PC-9 (cell line): ENCODE data around the gene GSE1. TPM values are rescaled to one million over a fixed set of nuclear protein-coding genes. Genes with fewer than 3 reads are reported as not detected.
A peak's percentile ranks its signal among the peaks of the same experiment; 100 is the strongest.

Source experiments
- BruUV-seq: library from RNA; stranded (reverse); fragments of 400-500 nt; replicated peaks from 2 replicates; lab custom pipeline; 2021; lab: Mats Ljungman, UMichigan
- CTCF ChIA-PET: fragments of 300-600 bp; sonication (Branson Sonifier 250); formaldehyde crosslinking; loops from one replicate; lab custom pipeline; 2022; ENCODE audit warnings: antibody characterized with exemption; lab: Charles Lee
- POLR2A ChIA-PET: fragments of 300-600 bp; sonication (Branson Sonifier 250); formaldehyde crosslinking; loops from one replicate; lab custom pipeline; 2022; ENCODE audit warnings: antibody characterized with exemption; ENCODE audit not compliant: unreplicated experiment; lab: Charles Lee
- DNase-seq, 2 experiments: peaks; one replicate each; pipeline versions ENCODE4 v3.0.0 to v3.0.0-alpha.2; 2015 to 2022; ENCODE audit warnings: mixed read lengths in 1 of 2
- H2AFZ ChIP-seq: fragments of 200-600 bp; sonication (generic); 2 replicates; pipeline ENCODE4 v1.8.1; 2017; ENCODE audit warnings: antibody characterized with exemption
- H3F3A ChIP-seq: fragments of 200-600 bp; sonication (generic); 2 replicates; pipeline ENCODE4 v1.8.1; 2017; ENCODE audit warnings: antibody characterized with exemption, mild to moderate bottlenecking, low read depth; ENCODE audit not compliant: insufficient read depth
- H3K27ac ChIP-seq: fragments of 200-600 bp; sonication (generic); 2 replicates; pipeline ENCODE4 v1.6.1; 2016; ENCODE audit warnings: mixed run types
- H3K27me3 ChIP-seq: fragments of 200-600 bp; sonication (generic); 2 replicates; pipeline ENCODE4 v1.6.1; 2016; ENCODE audit warnings: low read depth, mixed run types; ENCODE audit not compliant: insufficient read depth
- H3K36me3 ChIP-seq: fragments of 200-600 bp; sonication (generic); 2 replicates; pipeline ENCODE4 v1.6.1; 2016; ENCODE audit warnings: low read depth, mixed run types
- H3K4me1 ChIP-seq: fragments of 200-600 bp; sonication (generic); replicated peaks from 2 replicates; pipeline ENCODE4 v1.6.1; 2016; ENCODE audit warnings: mixed run types; ENCODE audit not compliant: insufficient read depth
- H3K4me2 ChIP-seq: fragments of 200-600 bp; sonication (generic); 2 replicates; pipeline ENCODE4 v1.6.1; 2017; ENCODE audit warnings: mixed run types
- H3K4me3 ChIP-seq: fragments of 200-600 bp; sonication (generic); 2 replicates; pipeline ENCODE4 v1.6.1; 2016; ENCODE audit warnings: mixed run types
- H3K79me2 ChIP-seq: fragments of 200-600 bp; sonication (generic); 2 replicates; pipeline ENCODE4 v1.6.1; 2017; ENCODE audit warnings: low read depth, mixed run types
- H3K9me2 ChIP-seq: fragments of 200-600 bp; sonication (generic); 2 replicates; pipeline ENCODE4 v1.8.1; 2017; ENCODE audit warnings: mild to moderate bottlenecking; ENCODE audit not compliant: insufficient read depth
- H3K9me3 ChIP-seq: fragments of 200-600 bp; sonication (generic); 2 replicates; pipeline ENCODE4 v1.8.1; 2016; ENCODE audit warnings: low read depth; ENCODE audit not compliant: insufficient read depth
- H4K20me1 ChIP-seq: fragments of 200-600 bp; sonication (generic); 2 replicates; pipeline ENCODE4 v1.8.1; 2017; ENCODE audit not compliant: insufficient read depth
- EZH2 ChIP-seq: fragments of 200-600 bp; sonication (generic); IDR thresholded peaks from 2 replicates; pipeline ENCODE4 v1.8.0; 2017; ENCODE audit warnings: antibody characterized with exemption, low read depth
- intact Hi-C: fragments of 100-400 bp; cut with micrococcal nuclease; formaldehyde crosslinking; loops from one replicate; pipeline ENCODE4 v1.10.0; 2022; ENCODE audit not compliant: unreplicated experiment
- total RNA-seq: library from RNA; stranded (reverse); gene quantifications from 2 replicates; pipeline ENCODE4 v1.2.3, GENCODE V29; 2021
- TF ChIP-seq, protein P1 (sequence below): fragments of 200-600 bp; sonication (generic); conservative IDR thresholded peaks from 2 replicates; pipeline ENCODE4 v1.6.1; 2017; ENCODE audit warnings: mixed run types, antibody characterized with exemption, mild to moderate bottlenecking, moderate library complexity

The GSE1 gene
- total RNA-seq, 1 experiment from 2014 or later: 83.5 TPM

DNA sequence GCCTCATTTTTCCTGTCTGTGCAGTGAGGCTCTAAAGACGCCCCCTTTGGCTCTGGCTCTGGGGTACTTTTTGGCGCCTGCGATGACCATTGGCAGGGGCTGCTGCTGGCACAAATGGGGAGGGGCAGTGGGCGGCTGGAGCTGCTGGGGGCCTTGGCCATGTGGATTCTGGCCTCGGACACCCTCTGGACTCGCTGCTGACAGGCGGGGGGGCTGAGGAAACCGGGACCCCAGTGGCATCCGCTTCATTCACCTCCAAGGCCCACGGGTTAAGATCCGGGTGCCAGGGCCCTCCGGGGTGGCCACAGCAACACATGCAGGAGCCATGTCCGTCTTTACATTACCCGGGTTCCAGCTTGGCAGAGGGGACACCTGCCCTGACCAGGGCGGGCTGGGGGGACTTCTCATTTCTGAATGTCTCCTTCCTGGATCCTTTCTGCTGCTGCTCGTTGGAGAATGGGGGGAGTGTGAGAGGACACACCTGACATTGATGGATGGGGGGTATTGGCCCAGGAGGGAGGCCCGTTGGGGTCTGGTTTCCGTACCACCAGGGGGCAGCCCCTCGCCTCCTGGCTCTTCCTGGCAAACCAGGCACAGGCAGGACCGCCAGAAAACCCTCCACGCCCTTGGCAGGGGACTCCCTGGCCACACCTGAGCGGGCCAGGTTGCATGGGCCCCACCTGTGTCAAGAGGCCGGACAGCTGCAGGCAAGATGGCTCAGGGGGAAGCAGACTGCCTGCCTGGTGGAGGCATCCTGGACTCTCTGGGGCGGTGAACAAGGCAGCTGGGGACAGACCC, 21.8 kb downstream of the GSE1 start:
- ChIA-PET CTCF (no interaction called here), POLR2A (interaction anchor here (0.6 kb wide), 1 partner anchor 13 kb away, joined by 12 read pairs; no protein-coding TSS in a partner anchor)
- no TSS peak for BruUV-seq
- H3K27ac ChIP-seq: no peak overlapping the region
- H3K27me3 ChIP-seq: no peaks in the 10 kb centered on the region
- no peak overlapping the region for H3K4me3 ChIP-seq
- H3K79me2 ChIP-seq: peaks cover 64% of the 10 kb centered on the region
- no peaks in the 10 kb centered on the region for H3K4me1 ChIP-seq
- H3K36me3 ChIP-seq: no peaks in the 10 kb centered on the region; the same call in 1 of the 2 replicates
- DNase-seq: no peak
- H3K9me2 ChIP-seq: no peaks in the 10 kb centered on the region
- TF ChIP-seq, protein P1, sequence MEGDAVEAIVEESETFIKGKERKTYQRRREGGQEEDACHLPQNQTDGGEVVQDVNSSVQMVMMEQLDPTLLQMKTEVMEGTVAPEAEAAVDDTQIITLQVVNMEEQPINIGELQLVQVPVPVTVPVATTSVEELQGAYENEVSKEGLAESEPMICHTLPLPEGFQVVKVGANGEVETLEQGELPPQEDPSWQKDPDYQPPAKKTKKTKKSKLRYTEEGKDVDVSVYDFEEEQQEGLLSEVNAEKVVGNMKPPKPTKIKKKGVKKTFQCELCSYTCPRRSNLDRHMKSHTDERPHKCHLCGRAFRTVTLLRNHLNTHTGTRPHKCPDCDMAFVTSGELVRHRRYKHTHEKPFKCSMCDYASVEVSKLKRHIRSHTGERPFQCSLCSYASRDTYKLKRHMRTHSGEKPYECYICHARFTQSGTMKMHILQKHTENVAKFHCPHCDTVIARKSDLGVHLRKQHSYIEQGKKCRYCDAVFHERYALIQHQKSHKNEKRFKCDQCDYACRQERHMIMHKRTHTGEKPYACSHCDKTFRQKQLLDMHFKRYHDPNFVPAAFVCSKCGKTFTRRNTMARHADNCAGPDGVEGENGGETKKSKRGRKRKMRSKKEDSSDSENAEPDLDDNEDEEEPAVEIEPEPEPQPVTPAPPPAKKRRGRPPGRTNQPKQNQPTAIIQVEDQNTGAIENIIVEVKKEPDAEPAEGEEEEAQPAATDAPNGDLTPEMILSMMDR: no peak
- intact Hi-C loops: no loop called here
- H3K4me2 ChIP-seq: no peak overlapping the region
- peaks cover 4% of the 10 kb centered on the region; the same call in 1 of the 2 replicates for H3F3A ChIP-seq
- H4K20me1 ChIP-seq: peaks cover 98% of the 10 kb centered on the region
- no peak overlapping the region for H2AFZ ChIP-seq
- H3K9me3 ChIP-seq: no peaks in the 10 kb centered on the region

DNA sequence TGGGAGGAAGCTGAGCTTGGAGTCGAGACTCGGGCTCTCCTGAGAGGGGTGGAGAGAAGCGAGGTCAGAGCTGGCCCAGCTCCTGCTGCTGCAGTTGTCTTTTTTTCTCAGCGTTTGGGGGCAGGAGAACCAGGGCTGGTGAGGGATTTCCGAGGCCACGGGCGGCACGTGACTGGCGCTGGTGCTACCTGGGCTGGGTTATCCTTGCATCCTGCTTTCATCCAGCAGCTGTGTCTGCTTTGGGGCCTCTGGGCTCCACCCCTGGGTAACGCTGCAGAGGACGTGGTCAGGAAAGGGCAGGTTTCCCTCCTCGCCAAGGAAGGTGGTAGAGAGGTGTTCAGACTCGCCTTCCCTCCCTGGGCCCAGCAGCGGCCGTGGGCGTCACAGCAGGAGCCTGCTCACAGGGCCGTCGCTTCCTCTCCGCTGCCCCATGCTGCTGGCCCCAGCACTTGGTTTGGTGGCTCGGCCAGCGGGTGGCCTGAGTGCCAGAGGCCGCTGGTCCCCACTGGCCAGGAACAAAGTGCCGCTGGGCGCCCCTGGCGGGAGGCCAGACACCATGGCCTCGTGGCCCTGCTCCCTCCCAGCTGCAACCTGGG, 22.5 kb downstream of the GSE1 start:
- Histone ChIP-seq H3F3A (peaks cover 4% of the 10 kb centered on the region; the same call in 1 of the 2 replicates), H3K9me2 (no peaks in the 10 kb centered on the region), H3K4me2 (no peak overlapping the region), H3K36me3 (no peaks in the 10 kb centered on the region), H3K4me3 (no peak overlapping the region), H4K20me1 (peaks cover 98% of the 10 kb centered on the region), H3K4me1 (no peaks in the 10 kb centered on the region), H3K9me3 (no peaks in the 10 kb centered on the region), H3K79me2 (peaks cover 57% of the 10 kb centered on the region), H3K27ac (no peak overlapping the region), H3K27me3 (no peaks in the 10 kb centered on the region), H2AFZ (no peak overlapping the region)
- TF ChIP-seq EZH2: no peak
- TF ChIP-seq, protein P1: no peak
- ChIA-PET CTCF (no interaction called here), POLR2A (interaction anchor here (0.6 kb wide), 1 partner anchor 14 kb away, joined by 12 read pairs; no protein-coding TSS in a partner anchor)
- intact Hi-C loops: no loop called here
- DNase-seq: peak in 1 of 2 experiments; percentile 39
- BruUV-seq: no TSS peak

DNA sequence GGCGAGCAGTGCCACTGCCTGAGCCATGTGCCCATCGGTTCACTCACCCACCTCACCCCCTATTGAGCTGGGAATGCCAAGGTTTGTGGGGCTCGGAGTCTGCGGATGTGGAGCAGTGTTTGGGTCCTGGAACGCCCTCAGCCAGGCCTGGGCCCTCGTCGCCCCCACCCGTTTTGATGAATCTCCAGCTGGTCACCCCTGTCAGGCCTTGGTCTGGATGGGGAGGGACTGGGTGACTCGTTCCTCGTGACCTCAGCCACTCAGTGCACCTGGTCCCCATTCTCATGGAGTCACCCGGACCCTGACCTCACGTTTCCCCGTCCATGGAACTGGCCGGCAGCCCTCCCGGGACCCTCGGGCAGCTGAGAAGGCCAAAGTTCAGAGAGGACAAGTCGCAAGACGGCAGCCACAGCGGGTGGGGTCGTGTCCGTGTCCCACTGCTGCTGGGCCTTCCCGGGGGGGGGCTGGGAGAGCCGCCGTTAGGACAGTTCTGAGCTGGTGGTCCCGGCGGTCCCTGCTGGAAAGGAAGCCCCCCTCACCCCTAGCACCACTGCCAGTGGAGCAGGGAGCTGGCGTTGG, 23.2 kb downstream of the GSE1 start:
- Histone ChIP-seq H3K9me3 (no peaks in the 10 kb centered on the region), H3K79me2 (peaks cover 51% of the 10 kb centered on the region), H3K4me2 (no peak overlapping the region), H3K4me3 (no peak overlapping the region), H3F3A (peaks cover 4% of the 10 kb centered on the region; the same call in 1 of the 2 replicates), H4K20me1 (peaks cover 98% of the 10 kb centered on the region), H3K4me1 (no peaks in the 10 kb centered on the region), H3K27ac (no peak overlapping the region), H3K9me2 (no peaks in the 10 kb centered on the region), H3K27me3 (no peaks in the 10 kb centered on the region), H2AFZ (no peak overlapping the region), H3K36me3 (no peaks in the 10 kb centered on the region)
- CTCF ChIA-PET: no interaction called here
- DNase-seq: no peak
- BruUV-seq: no TSS peak
- no peak for TF ChIP-seq EZH2
- POLR2A ChIA-PET: no interaction called here
- intact Hi-C loops: no loop called here
